Measurements from ENCODE around the gene ADD3. TPM values are rescaled to one million over a fixed set of nuclear protein-coding genes. Genes with fewer than 3 reads are reported as not detected.

Gene ADD3
- total RNA-seq, 3 donors from 2014 or later (not counting 1 experiment from before 2014, with no cell fraction given) = 341 to 437 (median 344) TPM

GRCh38 chr10:110074758-110075671 lies 67.2 kb downstream of the ADD3 start:
- Histone ChIP-seq H3K9me3 (ENCODE audit: control insufficient read depth, insufficient read depth, low read length) (no peaks in the 10 kb centered on the region), H3K36me3 (ENCODE audit: control insufficient read depth, insufficient read depth, low read length) (peaks cover 3% of the 10 kb centered on the region), H3K4me1 (ENCODE audit: control insufficient read depth, insufficient read depth, low read length) (peaks cover 48% of the 10 kb centered on the region), H3K4me3 (ENCODE audit: low read length) (no peak overlapping the region), H3K27ac (ENCODE audit: low read length) (peak overlapping the region; percentile 55), H3K27me3 (ENCODE audit: control insufficient read depth, insufficient read depth, low read length) (no peaks in the 10 kb centered on the region)
- Mint-ChIP-seq H3K4me3 (peak overlapping the region; percentile 56), H3K9me3 (no peaks in the 10 kb centered on the region), H3K27ac (peak overlapping the region; percentile 84 to 92), H3K36me3 (no peaks in the 10 kb centered on the region), H3K4me1 (peaks cover 87 to 89% of the 10 kb centered on the region in 2 donors), H3K27me3 (ENCODE audit: low read depth in 2 of 2) (no peaks in the 10 kb centered on the region)
- intact Hi-C loops (cut with micrococcal nuclease) = loop anchor here (5.0 kb wide), 3 partner anchors 33 to 153 kb away; partner anchors contain the start of gene XPNPEP1
- ATAC-seq (no peak), DNase-seq (no peak)
- TF ChIP-seq, protein P1, sequence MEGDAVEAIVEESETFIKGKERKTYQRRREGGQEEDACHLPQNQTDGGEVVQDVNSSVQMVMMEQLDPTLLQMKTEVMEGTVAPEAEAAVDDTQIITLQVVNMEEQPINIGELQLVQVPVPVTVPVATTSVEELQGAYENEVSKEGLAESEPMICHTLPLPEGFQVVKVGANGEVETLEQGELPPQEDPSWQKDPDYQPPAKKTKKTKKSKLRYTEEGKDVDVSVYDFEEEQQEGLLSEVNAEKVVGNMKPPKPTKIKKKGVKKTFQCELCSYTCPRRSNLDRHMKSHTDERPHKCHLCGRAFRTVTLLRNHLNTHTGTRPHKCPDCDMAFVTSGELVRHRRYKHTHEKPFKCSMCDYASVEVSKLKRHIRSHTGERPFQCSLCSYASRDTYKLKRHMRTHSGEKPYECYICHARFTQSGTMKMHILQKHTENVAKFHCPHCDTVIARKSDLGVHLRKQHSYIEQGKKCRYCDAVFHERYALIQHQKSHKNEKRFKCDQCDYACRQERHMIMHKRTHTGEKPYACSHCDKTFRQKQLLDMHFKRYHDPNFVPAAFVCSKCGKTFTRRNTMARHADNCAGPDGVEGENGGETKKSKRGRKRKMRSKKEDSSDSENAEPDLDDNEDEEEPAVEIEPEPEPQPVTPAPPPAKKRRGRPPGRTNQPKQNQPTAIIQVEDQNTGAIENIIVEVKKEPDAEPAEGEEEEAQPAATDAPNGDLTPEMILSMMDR (IDR thresholded peaks at IDR 0.05) = no peak
- WGBS (ENCODE audit: insufficient coverage) = 89% methylated on average over 2 of the region's 2 CpGs

- Mint-ChIP-seq H3K4me3 (peak overlapping the region; percentile 56), H3K36me3 (no peaks in the 10 kb centered on the region), H3K27me3 (ENCODE audit: low read depth in 2 of 2) (no peaks in the 10 kb centered on the region), H3K27ac (peak overlapping the region; percentile 84 to 92), H3K4me1 (peaks cover 87 to 90% of the 10 kb centered on the region in 2 donors), H3K9me3 (no peaks in the 10 kb centered on the region)
- H3K27ac ChIP-seq (ENCODE audit: low read length) = peak overlapping the region; percentile 55
- DNase-seq (no peak), ATAC-seq (no peak)
- H3K9me3 ChIP-seq (ENCODE audit: control insufficient read depth, insufficient read depth, low read length) = no peaks in the 10 kb centered on the region
- H3K27me3 ChIP-seq (ENCODE audit: control insufficient read depth, insufficient read depth, low read length) = no peaks in the 10 kb centered on the region
- H3K4me1 ChIP-seq (ENCODE audit: control insufficient read depth, insufficient read depth, low read length) = peaks cover 46% of the 10 kb centered on the region
- no peak overlapping the region for H3K4me3 ChIP-seq (ENCODE audit: low read length)
- H3K36me3 ChIP-seq (ENCODE audit: control insufficient read depth, insufficient read depth, low read length) = peaks cover 3% of the 10 kb centered on the region
- intact Hi-C loops (cut with micrococcal nuclease) = loop anchor here (1.0 to 5.0 kb wide), 5 partner anchors 7 to 153 kb away; partner anchors contain the start of gene XPNPEP1
- TF ChIP-seq, protein P1 (IDR thresholded peaks at IDR 0.05) = no peak
Observed at GRCh38 chr10:110075686-110076085, 67.9 kb downstream of the ADD3 start.

- no peaks in the 10 kb centered on the region for H3K9me3 ChIP-seq (ENCODE audit: control insufficient read depth, insufficient read depth, low read length)
- peaks cover 87 to 88% of the 10 kb centered on the region in 2 donors for H3K4me1 Mint-ChIP-seq
- no peaks in the 10 kb centered on the region for H3K9me3 Mint-ChIP-seq
- TF ChIP-seq, protein P1 (IDR thresholded peaks at IDR 0.05) = no peak
- H3K36me3 Mint-ChIP-seq = no peaks in the 10 kb centered on the region
- H3K27me3 ChIP-seq (ENCODE audit: control insufficient read depth, insufficient read depth, low read length) = no peaks in the 10 kb centered on the region
- H3K36me3 ChIP-seq (ENCODE audit: control insufficient read depth, insufficient read depth, low read length) = peaks cover 3% of the 10 kb centered on the region
- DNase-seq (peak in 1 of 2 donors; percentile 66), ATAC-seq (peak; percentile 73 to 89 (median 83))
- peak overlapping the region; percentile 42 for H3K4me3 ChIP-seq (ENCODE audit: low read length)
- peak overlapping the region; percentile 95 to 98 for H3K27ac Mint-ChIP-seq
- H3K4me1 ChIP-seq (ENCODE audit: control insufficient read depth, insufficient read depth, low read length) = peaks cover 45% of the 10 kb centered on the region
- peak overlapping the region; percentile 94 for H3K4me3 Mint-ChIP-seq
- peak overlapping the region; percentile 85 for H3K27ac ChIP-seq (ENCODE audit: low read length)
- intact Hi-C loops (cut with micrococcal nuclease) = loop anchor here (1.0 to 5.0 kb wide), 5 partner anchors 8 to 154 kb away; partner anchors contain the start of gene XPNPEP1
- H3K27me3 Mint-ChIP-seq (ENCODE audit: low read depth in 2 of 2) = no peaks in the 10 kb centered on the region
Observed at GRCh38 chr10:110076559-110077318, 69.0 kb downstream of the ADD3 start.

All from natural killer cell (primary cell).